Thyroid gland (tissue), 4 donors: ENCODE data around the gene NRARP. TPM values are rescaled to one million over a fixed set of nuclear protein-coding genes. Genes with fewer than 3 reads are reported as not detected.

ENCODE experiments used
- DNase-seq, 2 donors: peaks; one replicate each; pipeline ENCODE4 v3.0.0-alpha.2; 2019
- H3K27ac ChIP-seq, 3 donors: fragments of 200-600 bp; sonication (generic); 1 replicate in 2 of 3; 2 replicates in 1 of 3; pipeline ENCODE4 v1.5.1; 2016 to 2019; ENCODE audit warnings: mild to moderate bottlenecking in 1 of 3, moderate library complexity in 1 of 3
- H3K27me3 ChIP-seq: fragments of 200-600 bp; sonication (generic); one replicate; pipeline ENCODE4 v1.5.1; 2019
- H3K36me3 ChIP-seq, 2 donors: fragments of 200-600 bp; sonication (generic); one replicate each; pipeline ENCODE4 v1.5.1; 2016 to 2019
- H3K4me1 ChIP-seq, 2 donors: fragments of 200-600 bp; sonication (generic); one replicate each; pipeline ENCODE4 v1.5.1; 2017 to 2019
- H3K4me3 ChIP-seq, 3 donors: fragments of 200-600 bp; sonication (generic); replicated peaks in 1 of 3; 1 replicate in 2 of 3; 2 replicates in 1 of 3; pipeline ENCODE4 v1.5.1; 2016; ENCODE audit warnings: mild to moderate bottlenecking in 1 of 3
- H3K9me3 ChIP-seq: fragments of 200-600 bp; sonication (generic); one replicate; pipeline ENCODE4 v1.5.1; 2017
- POLR2A ChIP-seq, 2 donors: fragments of 450-650 bp; IDR thresholded peaks; one replicate each; pipeline ENCODE4 v1.6.1; 2017; ENCODE audit warnings: antibody characterized with exemption in 2 of 2, mild to moderate bottlenecking in 2 of 2, moderate library complexity in 1 of 2
- WGBS, 2 donors: methylation state at CpG; one replicate each; pipeline ENCODE4 v1.1.5; 2017; 5-methylcytosine and 5-hydroxymethylcytosine counted together
- intact Hi-C: fragments of 100-400 bp; cut with DNase I; formaldehyde crosslinking; loops from one replicate; pipeline ENCODE4 v1.15.1; 2023
- total RNA-seq, 4 donors: library from RNA; depleted of rRNA; stranded (reverse); fragments of >200 nt; gene quantifications; one replicate each; pipeline ENCODE4 v1.2.3, GENCODE V29; 2016
- TF ChIP-seq, protein P1 (sequence below), 6 experiments: fragments of 200-600 bp in 3 of 6; fragments of 450-650 bp in 3 of 6; sonication (generic) in 3 of 6; IDR thresholded peaks; one replicate each; pipeline ENCODE4 v1.5.1; 2016 to 2019; ENCODE audit warnings: antibody characterized with exemption in 6 of 6, mild to moderate bottlenecking in 2 of 6, inconsistent platforms in 1 of 6, moderate library complexity in 1 of 6

NRARP gene
- total RNA-seq, 4 donors from 2014 or later: 1.8 to 10.2 (median 6.8) TPM

DNA sequence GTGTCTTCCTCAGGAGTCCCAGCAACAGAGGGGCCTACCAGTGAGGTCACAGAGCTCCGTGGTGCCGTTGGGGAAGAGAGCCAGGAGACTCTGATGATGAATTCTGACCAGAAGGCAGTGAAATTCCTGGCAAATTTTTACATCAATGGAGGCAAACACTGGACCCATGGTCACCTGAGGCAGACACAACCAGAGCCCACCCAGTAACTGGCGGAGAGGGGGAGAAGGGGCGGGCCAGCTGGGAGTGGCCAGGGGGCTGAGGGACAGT lies 50.9 kb downstream of the NRARP start, which contains the start of gene STPG3:
Gene STPG3 (plus strand): TSS at position 93 of the 268 bp plus-strand sequence. CDS start 1 bp downstream, at position 94.
- intact Hi-C loops: no loop called here
- 61 to 76% methylated on average over 4 of the region's 4 CpGs for WGBS, 2 donors
- no peak within 1 kb of the TSS for H3K27ac ChIP-seq
- H3K4me1 ChIP-seq: peaks cover 9 to 14% of the 10 kb centered on the region in 2 donors
- TF ChIP-seq, protein P1, sequence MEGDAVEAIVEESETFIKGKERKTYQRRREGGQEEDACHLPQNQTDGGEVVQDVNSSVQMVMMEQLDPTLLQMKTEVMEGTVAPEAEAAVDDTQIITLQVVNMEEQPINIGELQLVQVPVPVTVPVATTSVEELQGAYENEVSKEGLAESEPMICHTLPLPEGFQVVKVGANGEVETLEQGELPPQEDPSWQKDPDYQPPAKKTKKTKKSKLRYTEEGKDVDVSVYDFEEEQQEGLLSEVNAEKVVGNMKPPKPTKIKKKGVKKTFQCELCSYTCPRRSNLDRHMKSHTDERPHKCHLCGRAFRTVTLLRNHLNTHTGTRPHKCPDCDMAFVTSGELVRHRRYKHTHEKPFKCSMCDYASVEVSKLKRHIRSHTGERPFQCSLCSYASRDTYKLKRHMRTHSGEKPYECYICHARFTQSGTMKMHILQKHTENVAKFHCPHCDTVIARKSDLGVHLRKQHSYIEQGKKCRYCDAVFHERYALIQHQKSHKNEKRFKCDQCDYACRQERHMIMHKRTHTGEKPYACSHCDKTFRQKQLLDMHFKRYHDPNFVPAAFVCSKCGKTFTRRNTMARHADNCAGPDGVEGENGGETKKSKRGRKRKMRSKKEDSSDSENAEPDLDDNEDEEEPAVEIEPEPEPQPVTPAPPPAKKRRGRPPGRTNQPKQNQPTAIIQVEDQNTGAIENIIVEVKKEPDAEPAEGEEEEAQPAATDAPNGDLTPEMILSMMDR (IDR thresholded peaks at IDR 0.05): no peak
- TF ChIP-seq POLR2A (IDR thresholded peaks at IDR 0.05): no peak
- no peaks in the 10 kb centered on the region for H3K27me3 ChIP-seq
- no peak within 1 kb of the TSS for H3K4me3 ChIP-seq
- H3K36me3 ChIP-seq: no peaks in the 10 kb centered on the region
- H3K9me3 ChIP-seq: no peaks in the 10 kb centered on the region
- DNase-seq: no peak

DNA sequence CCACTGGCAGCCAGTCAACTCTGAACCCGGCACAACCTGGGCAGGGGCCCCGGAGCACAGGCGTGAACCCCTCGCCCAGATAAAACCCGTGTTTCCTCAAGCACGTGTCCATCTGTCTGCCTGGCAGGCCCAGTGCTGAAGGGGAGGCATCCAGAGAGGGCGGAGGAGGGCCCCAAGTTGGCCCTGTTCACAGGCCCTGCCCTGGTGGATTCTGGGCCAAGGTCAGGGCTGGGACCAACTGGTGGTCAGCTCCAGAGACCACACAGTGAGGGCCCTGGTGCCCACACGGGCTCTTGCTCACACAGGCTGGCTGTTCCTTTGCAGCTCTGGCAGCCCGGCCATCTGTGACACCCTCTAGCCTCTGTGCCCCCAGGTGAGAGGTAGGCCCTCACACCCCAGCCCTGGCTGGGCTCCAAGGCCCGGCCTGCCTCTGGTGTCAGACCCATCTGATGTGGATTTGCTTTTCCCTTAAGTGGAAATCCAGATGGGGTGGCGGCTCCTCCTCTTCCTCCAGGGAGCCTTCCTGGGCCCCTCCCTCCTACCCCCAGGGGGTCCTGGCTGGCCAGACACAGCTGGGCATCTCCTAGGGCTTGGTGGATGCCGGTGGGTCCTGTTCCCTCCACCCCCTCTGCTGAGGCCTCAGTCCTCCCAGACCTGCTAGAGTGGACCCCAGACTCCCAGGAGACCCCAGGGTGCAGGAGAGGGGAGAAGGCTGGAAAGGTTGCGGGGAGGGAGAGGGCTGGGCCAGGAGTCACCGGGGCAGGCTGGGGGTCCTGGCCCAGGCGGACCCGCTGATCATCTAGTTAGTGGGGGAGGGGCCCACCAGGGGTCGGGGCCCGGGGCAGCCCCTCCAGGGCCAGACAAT lies 51.5 kb downstream of the NRARP start:
- Histone ChIP-seq H3K27me3 (no peaks in the 10 kb centered on the region), H3K4me3 (no peak overlapping the region), H3K9me3 (no peaks in the 10 kb centered on the region), H3K36me3 (no peaks in the 10 kb centered on the region), H3K27ac (no peak overlapping the region), H3K4me1 (peaks cover 5 to 10% of the 10 kb centered on the region in 2 donors)
- intact Hi-C loops: no loop called here
- TF ChIP-seq, protein P1 (IDR thresholded peaks at IDR 0.05): no peak
- no peak for TF ChIP-seq POLR2A (IDR thresholded peaks at IDR 0.05)
- WGBS, 2 donors: 59 to 67% methylated on average over 8 to 14 of the region's 18 CpGs
- no peak for DNase-seq

Other genes starting within 250 kb of the NRARP start
- gene ENTPD2, start 248.2 kb downstream of the NRARP start, total RNA-seq: under 1 TPM in 2 of 4 donors, not detected in 2; 0.22 to 0.49 TPM
- 1 to 10 TPM in 1 of 4 donors, under 1 TPM in 3; 0.27 to 1.0 (median 0.72) TPM for gene SAPCD2, start 231.7 kb downstream of the NRARP start, total RNA-seq
- gene UAP1L1, start 224.8 kb downstream of the NRARP start, total RNA-seq: 10 to 100 TPM in 2 of 4 donors, 1 to 10 TPM in 2; 9.3 to 15.7 (median 12.4) TPM
- 10 to 100 TPM; 48.2 to 73.8 (median 67.2) TPM for gene MAN1B1, start 215.3 kb downstream of the NRARP start, total RNA-seq
- gene DPP7, start 187.5 kb downstream of the NRARP start, total RNA-seq: 100 to 1,000 TPM; 120 to 209 (median 157) TPM
- not detected for gene GRIN1, start 163.1 kb downstream of the NRARP start, total RNA-seq
- not detected for gene LRRC26, start 132.2 kb downstream of the NRARP start, total RNA-seq
- not detected for gene TMEM210, start 130.2 kb downstream of the NRARP start, total RNA-seq
- 10 to 100 TPM; 25.6 to 34.1 (median 31.8) TPM for gene ANAPC2, start 113.7 kb downstream of the NRARP start, total RNA-seq
- gene SSNA1, start 113.6 kb downstream of the NRARP start, total RNA-seq: 10 to 100 TPM; 42.0 to 97.5 (median 62.8) TPM
- 10 to 100 TPM in 2 of 4 donors, 1 to 10 TPM in 2; 6.5 to 13.5 (median 9.9) TPM for gene TPRN, start 101.5 kb downstream of the NRARP start, total RNA-seq
- gene TMEM203, start 96.6 kb downstream of the NRARP start, total RNA-seq: 10 to 100 TPM; 29.7 to 47.3 (median 38.4) TPM
- gene NDOR1, start 96.6 kb downstream of the NRARP start, total RNA-seq: 10 to 100 TPM in 3 of 4 donors, 1 to 10 TPM in 1; 9.0 to 16.6 (median 15.4) TPM
- 1 to 10 TPM; 2.3 to 4.5 (median 3.8) TPM for gene RNF208, start 80.0 kb downstream of the NRARP start, total RNA-seq
- 1 to 10 TPM in 2 of 4 donors, under 1 TPM in 1, not detected in 1; 0.94 to 2.3 (median 1.3) TPM for gene CYSRT1, start 77.1 kb downstream of the NRARP start, total RNA-seq
- gene RNF224, start 74.8 kb downstream of the NRARP start, total RNA-seq: under 1 TPM in 2 of 4 donors, not detected in 2; 0.33 to 0.81 TPM
- gene SLC34A3, start 71.4 kb downstream of the NRARP start, total RNA-seq: under 1 TPM in 1 of 4 donors, not detected in 3; 0.33 TPM
- gene TUBB4B, start 61.0 kb downstream of the NRARP start, total RNA-seq: 100 to 1,000 TPM; 181 to 757 (median 487) TPM
- not detected for gene STPG3, start 51.0 kb downstream of the NRARP start, total RNA-seq
- gene NELFB, start 46.9 kb downstream of the NRARP start, total RNA-seq: 10 to 100 TPM; 29.8 to 39.1 (median 32.4) TPM
- 10 to 100 TPM; 10.8 to 14.7 (median 12.0) TPM for gene TOR4A, start 24.5 kb downstream of the NRARP start, total RNA-seq
- 10 to 100 TPM; 13.0 to 32.0 (median 26.6) TPM for gene EXD3, start 120.9 kb upstream of the NRARP start, total RNA-seq
- gene NOXA1, start 121.1 kb upstream of the NRARP start, total RNA-seq: 10 to 100 TPM in 2 of 4 donors, 1 to 10 TPM in 2; 5.4 to 16.6 (median 10.0) TPM
- gene ENTPD8, start 139.1 kb upstream of the NRARP start, total RNA-seq: under 1 TPM in 2 of 4 donors, not detected in 2; 0.29 to 0.78 TPM
- gene NSMF, start 157.1 kb upstream of the NRARP start, total RNA-seq: 10 to 100 TPM; 50.1 to 58.5 (median 54.2) TPM
- 10 to 100 TPM; 10.1 to 23.6 (median 11.6) TPM for gene PNPLA7, start 248.1 kb upstream of the NRARP start, total RNA-seq
- gene MRPL41, start 249.6 kb upstream of the NRARP start, total RNA-seq: 10 to 100 TPM; 24.5 to 67.2 (median 47.7) TPM